ENCODE results near the gene PPIE. TPM values are rescaled to one million over a fixed set of nuclear protein-coding genes. Genes with fewer than 3 reads are reported as not detected.

PPIE gene
- total and polyA plus RNA-seq, 7 experiments from 2014 or later = 52.3 to 119 (median 72.7) TPM

Other genes with a start within 250 kb of the PPIE start
- gene BMP8A, start 247.2 kb upstream of the PPIE start, total RNA-seq = under 1 TPM in 1 of 5 experiments, not detected in 4; 0.19 TPM
- gene BMP8A, start 247.2 kb upstream of the PPIE start, polyA plus RNA-seq = under 1 TPM in 1 of 2 donors, not detected in 1; 0.12 TPM
- 100 to 1,000 TPM; 194 to 344 (median 278) TPM for gene PABPC4, start 162.1 kb upstream of the PPIE start, total RNA-seq
- gene PABPC4, start 162.1 kb upstream of the PPIE start, polyA plus RNA-seq = 10 to 100 TPM; 39.9 to 41.6 TPM
- gene HEYL, start 99.2 kb upstream of the PPIE start, total RNA-seq = under 1 TPM in 2 of 5 experiments, not detected in 3; 0.08 to 0.16 TPM
- gene HEYL, start 99.2 kb upstream of the PPIE start, polyA plus RNA-seq = under 1 TPM in 1 of 2 donors, not detected in 1; 0.18 TPM
- gene NT5C1A, start 66.8 kb upstream of the PPIE start, total RNA-seq = under 1 TPM in 3 of 5 experiments, not detected in 2; 0.37 to 0.92 (median 0.65) TPM
- gene NT5C1A, start 66.8 kb upstream of the PPIE start, polyA plus RNA-seq = not detected
- gene HPCAL4, start 47.4 kb upstream of the PPIE start, total RNA-seq = 10 to 100 TPM in 4 of 5 experiments, 1 to 10 TPM in 1; 2.9 to 49.0 (median 18.7) TPM
- 1 to 10 TPM; 3.6 to 9.4 TPM for gene HPCAL4, start 47.4 kb upstream of the PPIE start, polyA plus RNA-seq
- under 1 TPM in 4 of 5 experiments, not detected in 1; 0.19 to 0.53 (median 0.26) TPM for gene OXCT2, start 32.5 kb downstream of the PPIE start, total RNA-seq
- not detected for gene OXCT2, start 32.5 kb downstream of the PPIE start, polyA plus RNA-seq
- 1 to 10 TPM in 1 of 5 experiments, under 1 TPM in 4; 0.16 to 1.4 (median 0.17) TPM for gene BMP8B, start 50.0 kb downstream of the PPIE start, total RNA-seq
- gene BMP8B, start 50.0 kb downstream of the PPIE start, polyA plus RNA-seq = under 1 TPM; 0.05 to 0.09 TPM
- gene TRIT1, start 144.6 kb downstream of the PPIE start, total RNA-seq = 10 to 100 TPM; 12.4 to 21.7 (median 19.5) TPM
- gene TRIT1, start 144.6 kb downstream of the PPIE start, polyA plus RNA-seq = 10 to 100 TPM in 1 of 2 donors, 1 to 10 TPM in 1; 8.2 to 14.5 TPM
- 1 to 10 TPM in 2 of 5 experiments, under 1 TPM in 2, not detected in 1; 0.30 to 8.1 (median 0.83) TPM for gene MYCL, start 163.0 kb downstream of the PPIE start, total RNA-seq
- gene MYCL, start 163.0 kb downstream of the PPIE start, polyA plus RNA-seq = under 1 TPM in 1 of 2 donors, not detected in 1; 0.05 TPM
- 1 to 10 TPM in 4 of 5 experiments, under 1 TPM in 1; 0.70 to 8.7 (median 4.4) TPM for gene MFSD2A, start 216.3 kb downstream of the PPIE start, total RNA-seq
- gene MFSD2A, start 216.3 kb downstream of the PPIE start, polyA plus RNA-seq = under 1 TPM; 0.14 to 0.43 TPM